Measurements from ENCODE around the gene CAMKV.

CAMKV gene

DNA sequence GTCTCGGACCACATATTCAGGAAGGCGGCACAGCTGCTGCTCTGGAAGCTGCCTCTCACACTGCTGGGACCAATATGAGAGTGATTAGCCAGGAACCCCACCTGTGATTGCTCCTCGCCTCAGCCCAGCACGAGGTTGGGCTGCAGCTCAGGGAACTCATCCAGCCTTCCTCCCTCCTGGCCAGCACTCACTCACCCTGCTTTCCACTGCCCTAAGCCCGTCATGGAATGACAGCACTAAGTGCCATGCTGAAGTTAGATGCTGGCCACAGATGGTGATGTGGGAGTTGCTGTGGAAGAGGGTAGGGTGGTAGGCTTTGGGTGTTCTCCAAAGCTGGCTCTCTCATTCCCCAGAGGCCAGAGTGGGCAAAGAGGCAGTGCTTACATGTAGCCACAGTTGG, 26.6 kb upstream of the CAMKV start:
- no peak for DNase-seq

DNA sequence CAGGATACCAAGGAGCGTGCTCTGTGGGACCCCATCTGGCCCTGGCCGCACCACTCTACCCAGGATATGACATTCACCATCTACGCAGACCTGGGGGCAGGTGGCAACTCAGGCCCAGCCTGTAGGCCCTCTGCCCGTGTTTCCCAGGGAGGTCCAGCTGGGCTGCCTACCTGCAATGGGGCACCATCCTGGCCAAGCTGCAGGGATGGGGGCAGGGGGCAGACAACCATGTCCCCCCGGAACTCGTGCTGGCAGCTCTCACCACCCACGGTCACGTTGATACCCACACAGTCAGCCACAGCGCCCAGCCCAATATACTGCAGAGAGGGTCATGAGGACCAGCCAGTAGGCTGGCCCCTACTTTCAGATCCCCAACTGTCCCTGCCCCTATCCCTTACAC, 26.1 kb upstream of the CAMKV start:
- DNase-seq = no peak

DNA sequence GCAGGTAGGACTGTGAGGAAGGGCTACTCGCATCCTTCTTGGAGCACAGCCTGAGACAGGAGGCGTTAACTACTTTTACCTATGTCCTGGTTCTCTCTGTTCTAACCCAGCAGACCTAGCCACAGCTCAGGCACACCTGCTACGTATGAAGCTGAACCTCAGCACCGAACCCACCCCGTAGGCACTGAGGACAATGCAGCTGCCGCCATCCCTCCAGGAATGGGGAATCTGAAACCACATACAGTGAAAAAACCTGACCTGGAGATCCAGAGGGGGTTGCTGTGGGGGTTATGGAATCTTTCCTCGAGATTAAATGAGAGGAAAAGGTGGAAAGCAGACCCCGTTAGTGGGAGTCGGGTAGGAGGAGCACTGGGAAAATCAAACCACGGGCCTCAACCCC, 19.6 kb upstream of the CAMKV start:
- no peak for DNase-seq

DNA sequence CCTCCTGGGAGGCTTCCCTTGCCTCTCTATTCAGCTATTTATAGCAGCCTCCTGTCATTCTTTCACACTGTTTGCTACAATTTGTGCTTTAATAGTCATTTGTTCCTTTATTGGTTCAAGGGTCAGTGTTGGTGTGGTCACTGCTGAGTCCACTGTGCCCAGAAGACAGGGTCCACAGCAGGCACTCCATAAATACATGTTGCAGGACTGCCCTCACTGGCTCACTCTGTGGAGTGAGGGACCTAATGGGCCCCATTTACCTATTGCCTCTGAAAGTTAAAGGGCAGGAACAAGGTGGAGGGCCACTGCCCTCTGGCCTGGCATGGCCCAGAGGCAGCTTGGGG, 17.2 kb upstream of the CAMKV start:
- no peak for DNase-seq

DNA sequence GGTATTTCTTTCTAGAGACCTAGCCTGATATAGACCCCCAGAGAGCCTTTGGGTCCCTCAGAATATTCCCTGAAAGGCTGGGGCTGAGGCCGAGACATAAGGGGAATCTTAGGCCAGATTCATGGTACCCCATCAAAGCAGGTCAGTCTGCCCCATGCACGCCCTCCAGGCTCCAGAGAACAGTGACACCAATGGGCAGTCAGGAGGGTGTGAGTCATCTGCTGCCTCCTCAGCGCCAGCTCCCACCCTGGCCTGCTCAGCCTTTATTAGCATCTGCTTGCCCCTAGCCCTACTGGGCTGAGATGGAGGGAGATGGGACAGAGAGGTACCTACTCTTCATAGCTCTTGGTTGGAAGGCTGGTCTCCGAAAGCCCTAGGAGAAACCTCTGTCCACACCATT, 14.3 kb upstream of the CAMKV start:
- DNase-seq = no peak

DNA sequence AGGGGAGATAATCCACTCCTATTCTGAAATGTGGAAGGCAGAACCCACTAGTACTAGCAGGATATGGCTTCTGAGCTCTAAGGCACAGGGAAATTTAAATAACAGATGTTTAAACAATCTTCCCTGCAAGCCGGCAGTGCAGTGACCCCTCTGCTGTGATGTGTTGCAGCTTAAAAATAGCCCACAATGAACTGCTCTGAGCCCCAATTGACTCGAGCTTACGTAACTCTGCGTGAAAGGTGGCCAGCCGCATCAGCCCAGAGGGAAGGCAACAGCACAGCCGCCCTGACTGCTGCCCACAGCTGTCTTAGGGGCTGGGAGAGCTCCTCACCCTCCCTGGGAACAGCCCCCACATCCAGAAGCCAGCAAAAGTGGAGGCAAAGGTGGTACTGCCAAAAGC, 12.5 kb upstream of the CAMKV start:
- DNase-seq = no peak

DNA sequence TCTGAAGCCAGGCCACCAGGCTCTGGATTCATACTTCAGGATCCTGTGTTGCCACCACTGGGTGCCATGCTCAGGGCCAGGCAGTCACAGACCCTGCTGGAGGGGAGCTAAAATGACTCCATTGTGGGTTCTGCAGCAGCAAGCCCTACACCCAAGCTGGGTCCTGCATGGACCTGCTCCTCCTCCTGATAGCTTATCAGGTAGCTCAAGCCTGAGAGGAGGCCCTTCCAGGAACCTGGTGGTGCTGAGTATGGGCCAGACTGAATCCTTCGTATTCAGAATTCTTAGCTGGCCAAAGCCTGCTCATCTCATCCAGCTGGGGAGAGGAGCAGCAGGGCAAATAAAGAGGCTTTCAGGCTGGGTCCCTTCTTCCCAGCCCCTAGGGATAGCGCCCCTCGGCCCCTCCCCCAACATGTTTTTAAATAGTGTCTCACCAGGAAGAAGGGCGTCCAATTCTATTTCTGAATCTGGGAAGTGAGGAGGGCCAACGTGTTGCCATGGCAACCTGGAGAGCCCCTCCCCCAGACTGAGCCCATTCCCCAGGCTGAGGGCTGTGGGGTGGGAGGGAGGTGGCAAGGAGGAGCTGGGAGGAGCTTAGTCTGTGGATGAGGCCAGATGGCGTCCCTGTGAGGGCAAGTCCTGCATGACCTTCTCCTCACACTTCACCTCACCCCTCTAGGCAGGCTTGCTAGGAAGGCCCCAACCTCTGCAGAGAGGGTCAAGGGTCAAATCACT, 11.0 kb upstream of the CAMKV start:
- DNase-seq = no peak

DNA sequence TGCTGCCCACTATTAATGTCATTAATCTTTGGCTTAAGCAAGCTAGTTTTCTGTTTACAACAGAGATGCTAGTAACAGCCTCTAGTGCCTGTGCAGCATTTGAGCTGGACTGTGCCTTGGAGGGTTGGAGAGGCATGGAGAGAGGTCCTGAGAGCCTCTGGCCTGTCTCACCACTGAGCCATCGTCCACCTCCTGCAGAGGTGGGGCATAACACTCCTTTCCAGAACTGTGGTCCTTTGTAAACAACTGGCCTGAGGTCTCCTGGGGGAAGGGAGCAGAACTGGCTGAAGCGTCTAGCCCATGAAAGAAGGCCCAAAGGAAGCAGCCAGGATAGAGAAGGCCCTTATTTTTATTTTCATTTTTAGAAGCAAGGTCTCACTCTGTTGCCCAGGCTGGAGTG, 10.0 kb upstream of the CAMKV start:
- no peak for DNase-seq

DNA sequence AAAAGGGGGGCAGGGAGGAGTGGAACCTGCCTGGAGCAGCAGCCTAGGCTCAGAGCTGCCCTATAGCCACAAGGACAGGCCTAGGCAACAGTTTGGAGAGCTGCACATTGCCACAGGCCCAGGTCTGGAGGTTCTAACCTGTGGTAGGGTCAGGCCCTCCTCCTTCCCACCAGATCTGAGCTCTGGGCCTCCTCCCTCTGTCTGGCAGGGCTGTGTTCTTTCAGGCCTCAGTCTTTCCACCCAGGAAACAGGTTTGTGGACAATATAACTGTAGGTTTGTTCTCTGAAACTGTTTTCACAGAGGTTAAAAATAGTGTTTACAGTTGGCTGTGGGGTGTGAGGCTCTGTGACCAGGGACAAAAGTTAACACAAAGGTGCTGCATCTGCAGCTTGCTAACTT, 9.0 kb upstream of the CAMKV start:
- no peak for DNase-seq

DNA sequence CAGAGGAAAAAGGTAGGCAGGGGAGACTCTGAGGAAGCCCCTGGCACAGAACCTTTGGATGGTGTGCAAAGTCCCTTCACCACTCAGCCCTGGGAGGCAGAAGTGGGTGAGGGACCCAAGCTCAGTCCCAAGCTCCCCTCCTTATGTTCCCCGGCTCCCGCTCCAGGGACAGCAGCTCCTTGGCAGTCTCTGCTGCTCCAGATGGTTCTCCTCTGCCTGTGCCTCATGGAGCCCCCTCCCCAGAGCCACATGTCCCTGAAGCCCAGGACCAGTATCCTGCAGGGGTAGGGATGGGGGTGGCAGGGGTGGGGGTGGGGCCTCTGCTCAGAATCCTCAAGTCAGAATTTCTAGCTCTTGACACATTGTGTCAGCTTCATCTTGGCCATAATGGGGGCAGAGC, 8.0 kb upstream of the CAMKV start:
- no peak for DNase-seq

DNA sequence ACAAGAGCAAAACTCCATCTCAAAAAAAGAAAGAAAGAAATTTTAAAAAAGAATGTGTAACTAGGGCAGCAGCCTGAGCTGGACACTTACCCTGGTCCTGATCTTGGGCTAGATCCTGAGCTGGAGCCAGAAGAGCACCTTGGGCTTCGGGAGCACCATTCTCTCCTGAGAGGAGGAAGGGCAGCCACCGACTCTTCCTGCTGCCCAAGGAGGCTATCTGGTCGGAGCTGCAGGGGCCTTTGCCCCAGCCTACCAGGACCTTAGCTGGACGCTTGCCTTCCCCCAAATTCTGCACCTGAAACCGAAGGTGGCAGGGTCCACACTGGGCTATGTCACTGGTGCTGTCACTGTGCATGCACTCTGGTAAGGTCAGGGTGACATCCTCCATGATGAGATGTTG, 6.9 kb upstream of the CAMKV start:
- no peak for DNase-seq

DNA sequence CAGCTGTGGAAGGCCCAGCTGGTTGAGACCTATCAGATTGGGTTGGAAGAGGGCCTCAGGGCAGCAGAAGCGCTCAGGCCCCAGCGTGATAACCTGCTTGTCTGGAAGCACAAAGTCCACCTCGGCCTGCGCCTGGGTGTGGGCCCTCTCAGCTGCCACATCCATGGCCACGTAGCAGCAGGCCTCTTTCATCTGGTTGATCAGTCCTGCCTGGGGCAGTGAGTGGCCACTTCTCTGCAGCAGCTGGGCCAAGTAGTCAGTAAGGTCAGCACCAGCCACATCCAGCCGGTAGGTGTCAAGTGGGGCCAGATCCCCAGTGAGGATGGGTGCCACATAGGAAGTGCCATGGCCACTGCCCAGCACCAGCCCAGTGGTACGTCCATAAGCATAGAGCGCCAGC, 3.9 kb upstream of the CAMKV start:
- no peak for DNase-seq

DNA sequence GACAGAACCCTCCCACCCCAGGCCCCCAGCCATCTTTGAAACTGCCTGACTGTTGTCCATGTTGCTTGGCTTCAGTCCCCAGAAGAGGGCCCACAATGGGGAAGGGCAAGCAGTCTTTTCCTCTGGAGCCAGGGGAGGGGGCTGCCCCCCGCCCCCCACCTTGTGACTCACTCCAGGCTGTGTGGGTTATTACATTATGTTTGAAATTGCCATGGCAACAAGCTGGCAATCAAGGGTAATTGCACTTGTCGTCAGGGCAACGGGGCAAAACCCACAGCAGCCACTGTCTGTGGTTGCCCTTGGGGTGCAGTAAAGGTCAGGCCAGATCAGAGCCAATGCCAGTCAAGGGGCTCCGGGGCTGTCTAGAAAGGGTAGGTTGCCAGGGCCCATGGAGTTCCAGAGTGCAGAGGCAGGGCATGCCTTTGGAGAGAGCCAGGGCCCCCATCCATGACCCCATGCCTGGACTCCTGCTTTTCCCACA, 3.1 kb upstream of the CAMKV start:
- peak; percentile 37 for DNase-seq

DNA sequence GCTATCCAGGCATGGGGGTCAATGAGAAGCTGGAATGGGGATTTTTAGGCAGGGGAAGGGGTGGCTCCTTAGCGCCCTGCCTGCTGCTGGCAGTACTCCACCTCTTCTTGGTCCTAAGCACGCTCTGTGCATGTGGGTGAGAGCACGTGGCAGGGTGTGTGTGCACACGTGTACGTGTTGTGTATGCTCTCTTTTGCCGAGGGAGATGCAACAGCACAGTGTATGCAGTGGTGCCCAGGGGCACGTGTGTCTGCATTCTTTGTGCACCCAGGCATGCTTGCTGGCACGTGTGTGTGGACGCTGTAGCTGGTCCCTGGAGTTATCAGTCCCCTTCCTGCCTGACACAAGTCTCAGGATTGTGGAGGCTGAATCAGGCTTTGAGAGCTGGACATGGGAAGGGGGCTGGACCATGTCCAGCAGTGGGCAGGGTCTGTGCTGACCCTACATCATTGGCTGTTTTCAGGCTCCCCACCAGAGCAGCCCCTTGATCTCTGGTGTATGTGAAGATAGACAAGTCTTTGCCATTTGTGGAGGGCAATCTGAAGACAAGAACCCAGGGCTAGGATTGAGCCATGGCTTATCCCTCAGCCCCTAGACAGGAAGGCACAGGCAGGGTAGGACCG, 1.9 kb upstream of the CAMKV start:
- DNase-seq = no peak

DNA sequence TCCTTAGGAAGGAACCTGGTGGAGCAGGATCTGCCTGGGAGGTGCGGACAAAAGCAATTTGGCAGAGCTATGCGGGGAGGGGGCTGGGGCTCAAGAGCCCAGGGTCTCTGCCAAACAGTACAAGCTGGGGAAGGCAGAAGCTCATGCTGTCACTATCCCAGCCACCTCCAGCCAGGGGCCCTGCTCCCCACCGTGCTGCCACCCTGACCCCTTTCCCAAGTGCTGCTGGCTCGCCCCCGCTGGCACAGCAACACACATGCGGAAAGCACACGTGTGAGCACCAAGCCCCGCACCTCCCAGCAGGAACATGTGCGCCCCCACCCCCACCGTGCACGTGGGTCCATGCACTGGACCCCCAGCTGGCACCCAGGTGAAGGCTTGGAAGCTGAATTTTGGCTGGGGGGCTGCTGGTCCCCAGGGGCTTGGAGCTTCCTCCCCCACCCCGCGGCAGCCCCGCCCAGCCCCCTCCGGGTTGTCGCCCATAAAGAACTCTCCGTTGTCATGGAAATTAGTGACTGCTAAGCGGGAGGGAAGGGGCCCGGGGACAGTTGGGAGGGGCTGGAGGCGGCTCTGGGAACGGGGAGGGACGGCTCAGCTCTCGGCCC, 742 bp downstream of the CAMKV start:
- no peak for DNase-seq

DNA sequence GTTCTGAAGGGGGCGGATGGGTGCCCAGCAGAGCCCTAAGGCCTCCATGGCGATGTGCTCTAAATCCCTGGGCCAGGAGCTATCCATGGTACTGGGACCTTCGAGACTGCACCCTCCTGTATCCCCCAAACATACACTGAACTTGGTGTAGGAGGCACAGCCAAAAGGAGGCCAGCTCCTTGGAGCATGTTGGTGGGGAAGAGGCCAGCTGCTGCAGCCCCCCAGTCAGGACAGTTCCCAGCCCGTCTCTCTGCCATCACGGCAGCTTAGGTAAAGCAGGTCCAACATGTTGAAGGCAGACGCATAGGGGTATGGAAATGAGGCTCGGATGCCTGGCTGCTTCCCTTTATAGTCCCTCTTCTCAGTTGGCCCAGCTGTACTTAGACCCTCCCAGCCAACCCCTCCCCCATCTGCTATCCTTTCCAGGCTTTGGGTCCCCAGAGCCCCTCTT, 1.8 kb downstream of the CAMKV start:
- DNase-seq = no peak

DNA sequence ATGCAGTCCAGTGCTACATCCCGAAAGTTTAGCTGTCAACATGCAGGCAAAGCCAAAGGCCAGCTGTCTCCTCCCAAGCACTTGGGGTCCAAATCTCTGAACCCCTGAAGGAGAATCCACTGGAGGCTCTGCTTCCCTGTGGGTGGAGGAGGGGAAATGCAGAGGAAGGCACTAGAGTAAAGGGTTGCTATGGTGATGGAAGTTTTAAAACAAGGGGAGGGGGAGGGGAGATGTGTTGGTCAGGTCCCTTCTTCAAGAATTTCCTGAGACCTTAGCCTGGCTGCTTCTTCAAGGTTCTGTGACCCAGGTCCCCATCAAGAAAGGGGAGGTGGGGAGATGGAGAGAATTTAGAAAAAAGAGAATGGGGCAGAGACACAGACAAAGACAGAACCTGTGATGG, 2.3 kb downstream of the CAMKV start:
- DNase-seq = no peak

DNA sequence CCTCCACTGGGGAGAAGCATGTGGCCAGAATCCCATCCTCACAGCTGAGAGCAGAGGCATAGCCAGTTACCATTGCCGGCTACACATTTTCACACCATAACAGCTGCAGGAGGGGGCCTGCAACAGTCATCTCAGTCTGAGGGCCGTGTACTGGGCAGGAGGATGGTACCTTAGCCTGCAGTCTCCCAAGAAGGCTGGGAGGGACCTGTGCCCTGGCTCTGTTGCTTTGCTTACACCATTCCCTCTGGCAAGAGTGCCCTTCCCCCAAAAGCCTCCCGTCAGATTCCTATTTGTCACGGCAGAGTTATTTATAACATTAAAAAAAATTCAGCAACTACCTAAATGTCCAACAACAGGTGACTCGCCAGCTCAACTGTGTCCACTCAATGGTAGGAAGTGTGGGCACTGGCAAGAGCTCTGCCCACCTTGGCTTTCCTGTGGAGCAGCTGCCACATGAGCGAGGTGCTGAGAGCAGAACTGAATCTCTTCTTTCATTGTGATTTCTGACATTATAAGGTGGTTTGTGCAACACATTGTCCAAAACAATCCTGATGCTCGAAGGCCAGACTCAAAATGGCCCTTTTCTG, 4.4 kb downstream of the CAMKV start:
- DNase-seq = no peak

DNA sequence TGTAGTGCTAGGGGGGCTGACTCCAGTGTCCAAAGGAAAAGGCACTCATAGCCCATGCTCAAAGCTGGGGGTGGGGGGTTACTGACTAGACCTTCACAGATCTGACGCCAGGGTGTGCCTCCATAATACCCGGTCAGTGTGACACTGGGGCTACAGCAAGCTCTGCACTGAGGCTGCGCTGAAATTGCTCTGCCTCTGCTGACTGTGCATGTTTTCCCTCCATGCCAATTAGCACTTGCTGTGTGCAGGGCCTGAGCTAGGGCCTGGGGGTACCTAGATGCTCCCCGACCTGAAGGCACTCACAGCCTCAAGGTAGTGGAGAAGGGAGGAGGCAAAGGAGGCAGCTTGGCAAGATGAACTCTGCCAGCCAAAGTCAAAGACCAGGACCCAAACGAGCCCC, 5.2 kb downstream of the CAMKV start:
- no peak for DNase-seq

DNA sequence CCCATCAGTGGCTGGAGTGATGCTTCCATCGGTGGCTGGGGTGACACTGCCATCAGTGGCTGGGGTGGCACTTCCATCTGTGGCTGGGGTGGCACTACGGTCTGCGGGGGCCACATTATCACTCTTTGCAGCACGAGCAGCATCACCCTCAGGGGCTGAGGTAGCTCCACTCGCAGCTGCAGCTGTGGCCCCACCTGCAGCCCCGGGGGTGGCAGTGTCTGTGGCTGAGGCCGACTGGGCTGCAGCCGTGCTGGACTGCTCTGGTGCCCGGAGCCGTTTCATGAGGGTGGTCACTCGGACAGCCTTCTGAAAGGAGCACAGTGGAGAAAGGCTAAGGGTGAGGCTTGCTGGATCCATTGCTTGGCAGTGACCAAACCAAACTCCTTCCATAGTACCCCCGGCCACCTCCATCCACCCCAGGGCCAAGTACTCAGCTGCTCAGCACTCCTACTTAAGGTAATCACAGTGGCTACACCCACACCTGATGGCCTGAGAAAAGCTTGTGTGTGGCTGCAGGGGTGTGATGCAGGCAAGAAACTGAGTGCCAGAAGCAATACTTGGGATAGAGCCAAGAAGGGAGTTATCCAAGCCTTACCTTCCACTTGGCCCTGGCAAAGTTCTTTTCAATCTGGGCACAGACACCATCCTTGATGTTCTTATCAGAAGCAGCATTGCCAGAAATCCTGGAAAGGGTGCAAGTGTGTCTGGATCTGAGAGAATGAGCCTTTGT, 10.0 kb downstream of the CAMKV start:
- DNase-seq = no peak

DNA sequence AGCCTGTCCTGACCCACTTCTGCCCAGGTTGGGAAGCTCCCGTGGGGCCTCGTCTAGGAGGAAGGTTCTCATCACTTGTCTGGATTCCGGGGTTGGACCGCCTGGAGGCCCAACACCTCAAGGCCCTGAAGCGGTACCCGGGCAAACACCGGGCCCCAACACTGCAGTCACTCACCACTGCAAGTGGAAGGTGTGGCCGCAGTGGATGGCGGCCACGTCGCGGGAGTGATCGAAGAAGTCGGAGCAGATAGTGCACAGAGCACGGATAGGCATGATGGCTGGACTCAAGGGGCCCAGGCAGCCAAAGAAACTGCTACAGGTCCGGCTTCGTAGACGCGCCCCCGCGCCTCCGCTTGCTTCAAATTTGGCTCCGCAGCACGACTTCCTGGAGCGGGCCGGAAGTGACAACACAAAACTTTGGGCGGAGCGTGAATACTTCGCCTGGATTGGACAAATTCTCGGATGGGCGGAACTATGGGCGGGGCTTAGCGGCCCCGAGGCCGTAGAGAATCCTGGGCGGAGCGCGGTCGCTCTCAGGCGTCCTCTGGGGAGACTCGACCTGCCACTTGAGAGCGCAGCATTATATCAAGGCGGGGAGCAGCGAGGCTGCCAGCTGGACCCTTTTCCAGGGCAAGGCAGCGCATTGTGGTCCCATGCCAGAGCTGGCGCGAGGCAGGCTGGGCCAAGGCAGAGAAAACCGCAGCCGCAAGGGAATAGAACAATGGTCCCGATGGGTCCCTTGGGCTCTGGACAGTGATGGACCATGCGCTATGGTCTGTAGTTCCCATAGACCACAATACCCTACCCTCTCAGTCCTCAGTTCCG, 13.3 kb downstream of the CAMKV start, which contains the start of gene TRAIP:
Gene TRAIP, minus strand, starts transcription at position 384 of the 825 bp plus-strand sequence. Its CDS starts 111 bp downstream, at position 273.
- peak; percentile 94 for DNase-seq

DNA sequence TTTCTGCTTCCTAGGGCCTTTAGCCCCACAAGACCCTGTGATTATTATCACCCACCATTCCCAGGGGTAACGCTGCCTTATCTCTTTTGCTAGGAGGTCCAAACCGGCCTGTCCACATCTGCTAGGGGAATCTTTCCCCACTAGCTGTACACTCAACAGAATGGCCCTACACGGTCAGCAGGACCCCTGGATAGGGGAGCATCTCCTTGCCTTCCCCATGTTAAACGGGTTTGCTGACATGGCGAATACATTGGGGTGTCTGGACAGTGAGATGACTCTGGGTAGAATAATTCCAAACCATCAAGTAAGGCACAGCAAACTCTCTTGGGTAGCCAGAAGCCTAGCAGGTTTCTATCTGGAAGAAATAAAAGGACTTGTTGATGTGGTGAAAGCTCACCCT, 14.0 kb downstream of the CAMKV start:
- no peak for DNase-seq
